Erythroblast (primary cell): ENCODE measurements around the gene NKD2.

Source experiments
- GATA1 ChIP-seq: IDR thresholded peaks from 2 replicates; pipeline ENCODE4 v1.6.1; 2011; ENCODE audit warnings: low read depth, mild to moderate bottlenecking, control low read depth, low read length, moderate library complexity
- POLR2A ChIP-seq: IDR thresholded peaks from 2 replicates; pipeline ENCODE4 v1.6.1; 2011; ENCODE audit warnings: mild to moderate bottlenecking, low read length

DNA sequence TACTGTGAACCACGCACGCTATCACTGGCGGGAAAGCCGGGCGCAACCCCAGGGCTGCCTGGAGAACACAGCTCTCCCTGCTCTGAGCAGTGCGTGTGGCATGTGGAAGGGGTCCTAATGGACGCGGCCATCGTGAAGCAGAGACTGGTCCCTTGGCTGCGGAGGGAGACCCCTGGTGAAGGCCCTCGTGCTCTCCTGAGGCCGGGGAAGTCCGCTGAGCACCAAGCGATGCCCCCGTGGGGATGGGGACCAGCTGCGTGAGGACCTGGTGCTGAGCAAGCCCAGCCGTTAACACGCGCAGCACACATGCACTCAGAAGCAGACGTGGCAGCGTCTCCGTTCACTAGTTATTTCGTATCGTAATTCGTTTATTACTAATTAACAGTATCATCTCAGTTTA lies 78.8 kb downstream of the NKD2 start:
- no peak for TF ChIP-seq POLR2A
- TF ChIP-seq GATA1 = no peak
